H9 (cell line): Measurements from ENCODE around the gene CCSER1. TPM values are rescaled to one million over a fixed set of nuclear protein-coding genes. Genes with fewer than 3 reads are reported as not detected.
A peak's percentile ranks its signal among the peaks of the same experiment; 100 is the strongest.

Experiments used
- DNase-seq: peaks from one replicate; pipeline ENCODE4 v3.0.0-alpha.2; 2017
- H2AFZ ChIP-seq: one replicate; pipeline ENCODE4 v1.6.1; 2013; ENCODE audit warnings: mild to moderate bottlenecking, low read length, control low read depth, moderate library complexity
- H2AK5ac ChIP-seq: 2 replicates; pipeline ENCODE4 v1.6.1; 2013; ENCODE audit warnings: low read length, control low read depth, mixed read lengths; ENCODE audit not compliant: insufficient read length
- H2BK120ac ChIP-seq: one replicate; pipeline ENCODE4 v1.6.1; 2013; ENCODE audit warnings: low read depth, mild to moderate bottlenecking, low read length, control low read depth, inconsistent platforms; ENCODE audit not compliant: poor library complexity, severe bottlenecking
- H2BK12ac ChIP-seq: 2 replicates; pipeline ENCODE4 v1.6.1; 2013; ENCODE audit warnings: low read length, control low read depth, mixed read lengths, low read depth; ENCODE audit not compliant: insufficient read length
- H2BK15ac ChIP-seq: 2 replicates; pipeline ENCODE4 v1.6.1; 2013; ENCODE audit warnings: low read depth, low read length, control low read depth
- H2BK20ac ChIP-seq: one replicate; pipeline ENCODE4 v1.6.1; 2013; ENCODE audit warnings: low read depth, mild to moderate bottlenecking, low read length, control low read depth, inconsistent platforms; ENCODE audit not compliant: poor library complexity, severe bottlenecking
- H2BK5ac ChIP-seq: 2 replicates; pipeline ENCODE4 v1.6.1; 2013; ENCODE audit warnings: low read length, control low read depth, mixed read lengths; ENCODE audit not compliant: insufficient read length
- H3K14ac ChIP-seq: 2 replicates; pipeline ENCODE4 v1.6.1; 2013; ENCODE audit warnings: low read length, control low read depth; ENCODE audit not compliant: insufficient read depth
- H3K18ac ChIP-seq: 2 replicates; pipeline ENCODE4 v1.6.1; 2013; ENCODE audit warnings: low read depth, mild to moderate bottlenecking, mixed read lengths, low read length, control low read depth; ENCODE audit not compliant: insufficient read length
- H3K23ac ChIP-seq: 2 replicates; pipeline ENCODE4 v1.6.1; 2013; ENCODE audit warnings: low read length, control low read depth, mixed read lengths, low read depth; ENCODE audit not compliant: insufficient read length
- H3K23me2 ChIP-seq: 2 replicates; pipeline ENCODE4 v1.6.1; 2013; ENCODE audit warnings: low read depth, mild to moderate bottlenecking, mixed read lengths, low read length, control low read depth; ENCODE audit not compliant: insufficient read length, poor library complexity, severe bottlenecking
- H3K27ac ChIP-seq: 2 replicates; pipeline ENCODE4 v1.5.1; 2013; ENCODE audit warnings: low read length, control low read depth, mixed read lengths, low read depth; ENCODE audit not compliant: insufficient read length
- H3K27me3 ChIP-seq: 2 replicates; pipeline ENCODE4 v1.6.1; 2013; ENCODE audit warnings: low read length, control low read depth, inconsistent platforms; ENCODE audit not compliant: insufficient read depth
- H3K4ac ChIP-seq: 2 replicates; pipeline ENCODE4 v1.6.1; 2013; ENCODE audit warnings: low read depth, mild to moderate bottlenecking, control low read depth, inconsistent platforms, low read length, moderate library complexity
- H3K4me1 ChIP-seq: 2 replicates; pipeline ENCODE4 v1.6.1; 2013; ENCODE audit warnings: low read length, control low read depth, inconsistent platforms; ENCODE audit not compliant: insufficient read depth
- H3K4me2 ChIP-seq: 2 replicates; pipeline ENCODE4 v1.6.1; 2013; ENCODE audit warnings: low read length, control low read depth, mixed read lengths; ENCODE audit not compliant: insufficient read length, insufficient read depth
- H3K56ac ChIP-seq: 2 replicates; pipeline ENCODE4 v1.6.1; 2013; ENCODE audit warnings: low read depth, mild to moderate bottlenecking, mixed read lengths, low read length, control low read depth; ENCODE audit not compliant: insufficient read length
- H3K79me1 ChIP-seq: 2 replicates; pipeline ENCODE4 v1.6.1; 2013; ENCODE audit warnings: low read depth, mild to moderate bottlenecking, moderate library complexity, low read length, control low read depth, inconsistent platforms; ENCODE audit not compliant: insufficient read depth, poor library complexity, severe bottlenecking
- H3K79me2 ChIP-seq: 2 replicates; pipeline ENCODE4 v1.6.1; 2013; ENCODE audit warnings: low read length, control low read depth, inconsistent platforms; ENCODE audit not compliant: insufficient read depth
- H3K9ac ChIP-seq: 2 replicates; pipeline ENCODE4 v1.6.1; 2013; ENCODE audit warnings: low read length, control low read depth, mixed read lengths; ENCODE audit not compliant: insufficient read length; ENCODE audit errors: extremely low read depth
- H3K9me3 ChIP-seq: one replicate; pipeline ENCODE4 v1.6.1; 2013; ENCODE audit warnings: low read depth, low read length, inconsistent platforms; ENCODE audit not compliant: control insufficient read depth
- H3T11ph ChIP-seq: one replicate; pipeline ENCODE4 v1.6.1; 2013; ENCODE audit warnings: mild to moderate bottlenecking, low read length, control low read depth, inconsistent platforms
- H4K20me1 ChIP-seq: one replicate; pipeline ENCODE4 v1.6.1; 2013; ENCODE audit not compliant: control insufficient read depth, insufficient read length, insufficient read depth
- H4K5ac ChIP-seq: 2 replicates; pipeline ENCODE4 v1.6.1; 2013; ENCODE audit warnings: low read depth, mild to moderate bottlenecking, mixed read lengths, low read length, control low read depth; ENCODE audit not compliant: insufficient read length
- H4K8ac ChIP-seq: replicated peaks from 2 replicates; pipeline ENCODE4 v1.6.1; 2013; ENCODE audit warnings: low read length, control low read depth, mixed read lengths, low read depth; ENCODE audit not compliant: insufficient read length
- H4K91ac ChIP-seq: 2 replicates; pipeline ENCODE4 v1.6.1; 2013; ENCODE audit warnings: low read depth, mild to moderate bottlenecking, moderate library complexity, mixed read lengths, low read length, control low read depth; ENCODE audit not compliant: insufficient read length
- H3K27ac Mint-ChIP-seq, 3 experiments: 2 replicates in 2 of 3; 3 replicates in 1 of 3; pipeline ENCODE4 v1.8.0; 2020 to 2021; ENCODE audit warnings: mixed read lengths in 3 of 3, mild to moderate bottlenecking in 1 of 3, moderate library complexity in 1 of 3
- H3K27me3 Mint-ChIP-seq: 2 replicates; pipeline ENCODE4 v1.8.0; 2021; ENCODE audit warnings: low read depth, mild to moderate bottlenecking, moderate library complexity, mixed read lengths
- H3K36me3 Mint-ChIP-seq, 3 experiments: 2 replicates in 2 of 3; 3 replicates in 1 of 3; pipeline ENCODE4 v1.8.0; 2020 to 2021; ENCODE audit warnings: low read depth in 3 of 3, mixed read lengths in 3 of 3; ENCODE audit not compliant: insufficient read depth in 1 of 3
- H3K4me1 Mint-ChIP-seq, 2 experiments: 2 replicates each; pipeline ENCODE4 v1.8.0; 2020; ENCODE audit warnings: mixed read lengths in 2 of 2
- H3K4me3 Mint-ChIP-seq, 2 experiments: 2 replicates in 1 of 2; 3 replicates in 1 of 2; pipeline ENCODE4 v1.8.0; 2020 to 2021; ENCODE audit warnings: mild to moderate bottlenecking in 2 of 2, mixed read lengths in 2 of 2, moderate library complexity in 1 of 2
- H3K9me3 Mint-ChIP-seq, 2 experiments: 2 replicates in 1 of 2; 3 replicates in 1 of 2; pipeline ENCODE4 v1.8.0; 2020; ENCODE audit warnings: mild to moderate bottlenecking in 2 of 2, mixed read lengths in 2 of 2, moderate library complexity in 1 of 2
- CTCF ChIP-seq: fragments of 200-600 bp; sonication (generic); conservative IDR thresholded peaks from 3 replicates; pipeline ENCODE4 v1.8.0; 2021; ENCODE audit warnings: antibody characterized with exemption, mild to moderate bottlenecking
- WGBS: extraction: QIAGEN DNeasy Blood & Tissue Kit; methylation state at CpG from one replicate; pipeline ENCODE4 v1.1.7; 2013; ENCODE audit warnings: missing lambda C conversion rate, low lambda C conversion rate, mixed read lengths; ENCODE audit not compliant: insufficient read length; ENCODE audit errors: extremely low coverage; 5-methylcytosine and 5-hydroxymethylcytosine counted together
- total RNA-seq: library from RNA; stranded (reverse); gene quantifications from 2 replicates; pipeline ENCODE4 v1.2.1, GENCODE V29; 2021

Gene CCSER1
- total RNA-seq, 1 experiment from 2014 or later, result 0.37 TPM

DNA sequence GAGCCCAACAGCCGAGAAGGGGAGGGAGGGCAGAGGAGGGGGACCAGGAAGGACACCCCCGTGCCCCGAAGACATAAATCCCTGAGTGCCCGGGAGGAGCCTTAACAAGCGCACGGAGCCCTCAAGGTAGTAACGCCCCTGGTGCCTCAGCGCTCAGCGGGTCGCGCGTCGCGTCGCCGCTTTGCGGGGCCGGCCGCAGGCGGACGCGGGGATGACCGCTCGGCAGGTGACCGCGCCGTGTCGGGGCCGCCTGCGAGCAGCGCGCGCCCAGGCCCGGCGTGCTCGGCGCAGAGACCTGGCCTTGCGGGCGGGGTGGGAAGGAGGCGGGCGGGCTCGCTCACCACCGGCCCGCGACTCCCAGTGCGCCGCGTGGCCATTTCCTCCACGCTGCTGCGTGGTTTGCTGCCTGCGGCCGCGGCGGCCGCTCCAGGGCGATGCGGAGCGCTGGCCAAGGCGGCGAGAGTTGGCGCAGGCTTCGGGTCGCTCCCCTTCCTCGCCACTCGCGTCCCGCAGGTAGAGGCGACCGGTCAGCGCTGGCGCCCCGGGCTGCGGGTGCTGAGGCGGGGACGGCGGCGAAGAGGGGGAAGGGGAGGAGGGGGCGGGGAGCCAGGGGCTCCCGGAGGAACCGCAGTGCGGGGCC is 632 bp downstream of the CCSER1 start:
- no peak for TF ChIP-seq CTCF
- Histone ChIP-seq H3K27me3 (no peaks in the 10 kb centered on the region; the same call in 1 of the 2 replicates), H2BK120ac (no peak overlapping the region), H3K23ac (no peak overlapping the region), H3K23me2 (peaks cover 16% of the 10 kb centered on the region), H2BK5ac (no peak overlapping the region), H3K79me2 (no peaks in the 10 kb centered on the region), H4K8ac (no peak overlapping the region), H4K20me1 (no peaks in the 10 kb centered on the region), H3K18ac (no peak overlapping the region), H3K9ac (no peak overlapping the region), H2BK15ac (no peak overlapping the region), H3K4ac (no peak overlapping the region), H3K9me3 (no peaks in the 10 kb centered on the region), H2AK5ac (no peak overlapping the region), H2BK20ac (no peak overlapping the region), H2BK12ac (no peak overlapping the region), H3K79me1 (no peaks in the 10 kb centered on the region), H4K5ac (no peak overlapping the region), H2AFZ (no peak overlapping the region), H3K4me1 (peaks cover 7% of the 10 kb centered on the region), H3T11ph (no peak overlapping the region), H3K4me2 (peak overlapping the region; percentile 86), H3K27ac (no peak overlapping the region), H3K14ac (peak overlapping the region; percentile 63; the same call in 1 of the 2 replicates), H3K56ac (no peak overlapping the region), H4K91ac (no peak overlapping the region)
- no CpG with 5 or more reads among the region's 81 CpGs for WGBS
- Mint-ChIP-seq H3K9me3 (no peaks in the 10 kb centered on the region), H3K4me3 (peak overlapping the region; percentile 83 to 92), H3K4me1 (peaks cover 23 to 24% of the 10 kb centered on the region in 2 experiments), H3K27ac (no peak overlapping the region), H3K36me3 (no peaks in the 10 kb centered on the region), H3K27me3 (peaks cover 43% of the 10 kb centered on the region)
- no peak for DNase-seq
